Smooth muscle cell (in vitro differentiated cells): Measurements from ENCODE around the gene ELAVL4. TPM values are rescaled to one million over a fixed set of nuclear protein-coding genes. Genes with fewer than 3 reads are reported as not detected.

Experiments used
- DNase-seq: peaks from one replicate; lab custom pipeline; 2025; ENCODE audit not compliant: unreplicated experiment; lab: John Stamatoyannopoulos, UW
- H2AFZ ChIP-seq: fragments of 200-600 bp; sonication (generic); 2 replicates; pipeline ENCODE4 v1.6.0; 2016; ENCODE audit warnings: antibody characterized with exemption, low read depth, mild to moderate bottlenecking
- H3F3A ChIP-seq: fragments of 200-600 bp; sonication (generic); 2 replicates; pipeline ENCODE4 v1.6.0; 2017; ENCODE audit warnings: antibody characterized with exemption, low read depth
- H3K27ac ChIP-seq: fragments of 200-600 bp; sonication (generic); 2 replicates; pipeline ENCODE4 v1.5.1; 2016; ENCODE audit warnings: low read depth, mild to moderate bottlenecking
- H3K27me3 ChIP-seq: fragments of 200-600 bp; sonication (generic); 2 replicates; pipeline ENCODE4 v1.6.1; 2016; ENCODE audit warnings: low read depth, mild to moderate bottlenecking
- H3K36me3 ChIP-seq: fragments of 200-600 bp; sonication (generic); 2 replicates; pipeline ENCODE4 v1.5.1; 2016; ENCODE audit warnings: low read depth
- H3K4me1 ChIP-seq: fragments of 200-600 bp; sonication (generic); 2 replicates; pipeline ENCODE4 v1.5.1; 2016; ENCODE audit warnings: low read depth
- H3K4me2 ChIP-seq: fragments of 200-600 bp; sonication (generic); 2 replicates; pipeline ENCODE4 v1.6.0; 2016; ENCODE audit warnings: mild to moderate bottlenecking
- H3K4me3 ChIP-seq: fragments of 200-600 bp; sonication (generic); 2 replicates; pipeline ENCODE4 v1.5.1; 2016; ENCODE audit warnings: mild to moderate bottlenecking
- H3K79me2 ChIP-seq: fragments of 200-600 bp; sonication (generic); 2 replicates; pipeline ENCODE4 v1.6.0; 2016; ENCODE audit warnings: low read depth, mild to moderate bottlenecking
- H3K9ac ChIP-seq: fragments of 200-600 bp; sonication (generic); 2 replicates; pipeline ENCODE4 v1.6.0; 2016; ENCODE audit warnings: low read depth
- H3K9me3 ChIP-seq: fragments of 200-600 bp; sonication (generic); replicated peaks from 2 replicates; pipeline ENCODE4 v1.5.1; 2016; ENCODE audit warnings: low read depth
- H4K20me1 ChIP-seq: fragments of 200-600 bp; sonication (generic); 2 replicates; pipeline ENCODE4 v1.6.0; 2016; ENCODE audit warnings: low read depth
- WGBS: methylation state at CpG from one replicate; pipeline ENCODE4 v1.1.7; 2016; ENCODE audit warnings: low lambda C conversion rate; 5-methylcytosine and 5-hydroxymethylcytosine counted together
- polyA plus RNA-seq: library from polyadenylated mRNA; unstranded; fragments of >200 nt; fragmentation: Nextera tagmentation; extraction: Ambion mirVana; gene quantifications from 2 replicates; pipeline ENCODE4 v1.2.1, GENCODE V29; 2016
- total RNA-seq: library from RNA; depleted of rRNA; stranded (reverse); fragments of >200 nt; gene quantifications from 2 replicates; pipeline ENCODE4 v1.2.3, GENCODE V29; 2014
- TF ChIP-seq, protein P1 (sequence below): fragments of 200-600 bp; sonication (generic); IDR thresholded peaks from 2 replicates; pipeline ENCODE4 v1.5.1; 2017; ENCODE audit warnings: borderline replicate concordance, mild to moderate bottlenecking, antibody characterized with exemption; ENCODE audit not compliant: insufficient read depth, poor library complexity, severe bottlenecking

ELAVL4 gene
- total and polyA plus RNA-seq, 2 experiments from 2014 or later, result not detected

DNA sequence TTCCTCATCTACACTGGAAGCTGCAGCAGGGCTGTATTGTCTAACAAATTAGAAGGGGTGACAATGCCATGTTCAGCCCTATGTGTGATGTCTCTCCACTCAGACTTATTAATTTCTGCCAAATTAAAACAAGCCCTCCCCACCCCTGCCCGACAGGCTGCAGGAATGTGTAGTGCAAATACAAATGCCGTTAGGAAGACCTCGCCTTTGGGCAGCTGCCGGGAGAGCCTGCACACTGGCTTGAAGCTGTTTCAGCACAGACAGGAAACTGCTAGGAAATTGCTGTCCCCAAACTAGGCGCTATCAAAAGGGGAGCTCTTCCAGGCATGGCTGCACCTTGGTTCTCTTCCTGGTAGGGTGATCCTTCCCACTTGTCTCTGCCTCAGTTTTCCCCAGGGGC is 135.2 kb downstream of the ELAVL4 start:
- no peaks in the 10 kb centered on the region for H3F3A ChIP-seq
- no peak for DNase-seq
- TF ChIP-seq, protein P1, sequence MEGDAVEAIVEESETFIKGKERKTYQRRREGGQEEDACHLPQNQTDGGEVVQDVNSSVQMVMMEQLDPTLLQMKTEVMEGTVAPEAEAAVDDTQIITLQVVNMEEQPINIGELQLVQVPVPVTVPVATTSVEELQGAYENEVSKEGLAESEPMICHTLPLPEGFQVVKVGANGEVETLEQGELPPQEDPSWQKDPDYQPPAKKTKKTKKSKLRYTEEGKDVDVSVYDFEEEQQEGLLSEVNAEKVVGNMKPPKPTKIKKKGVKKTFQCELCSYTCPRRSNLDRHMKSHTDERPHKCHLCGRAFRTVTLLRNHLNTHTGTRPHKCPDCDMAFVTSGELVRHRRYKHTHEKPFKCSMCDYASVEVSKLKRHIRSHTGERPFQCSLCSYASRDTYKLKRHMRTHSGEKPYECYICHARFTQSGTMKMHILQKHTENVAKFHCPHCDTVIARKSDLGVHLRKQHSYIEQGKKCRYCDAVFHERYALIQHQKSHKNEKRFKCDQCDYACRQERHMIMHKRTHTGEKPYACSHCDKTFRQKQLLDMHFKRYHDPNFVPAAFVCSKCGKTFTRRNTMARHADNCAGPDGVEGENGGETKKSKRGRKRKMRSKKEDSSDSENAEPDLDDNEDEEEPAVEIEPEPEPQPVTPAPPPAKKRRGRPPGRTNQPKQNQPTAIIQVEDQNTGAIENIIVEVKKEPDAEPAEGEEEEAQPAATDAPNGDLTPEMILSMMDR, result no peak
- H4K20me1 ChIP-seq, result no peaks in the 10 kb centered on the region
- no peak overlapping the region for H3K4me2 ChIP-seq
- no peaks in the 10 kb centered on the region for H3K9me3 ChIP-seq
- no peak overlapping the region for H3K9ac ChIP-seq
- no peak overlapping the region for H2AFZ ChIP-seq
- H3K27ac ChIP-seq, result no peak overlapping the region
- 76% methylated on average over 5 of the region's 5 CpGs for WGBS
- H3K36me3 ChIP-seq, result no peaks in the 10 kb centered on the region
- H3K4me1 ChIP-seq, result no peaks in the 10 kb centered on the region
- H3K79me2 ChIP-seq, result no peaks in the 10 kb centered on the region
- no peaks in the 10 kb centered on the region for H3K27me3 ChIP-seq
- H3K4me3 ChIP-seq, result no peak overlapping the region

DNA sequence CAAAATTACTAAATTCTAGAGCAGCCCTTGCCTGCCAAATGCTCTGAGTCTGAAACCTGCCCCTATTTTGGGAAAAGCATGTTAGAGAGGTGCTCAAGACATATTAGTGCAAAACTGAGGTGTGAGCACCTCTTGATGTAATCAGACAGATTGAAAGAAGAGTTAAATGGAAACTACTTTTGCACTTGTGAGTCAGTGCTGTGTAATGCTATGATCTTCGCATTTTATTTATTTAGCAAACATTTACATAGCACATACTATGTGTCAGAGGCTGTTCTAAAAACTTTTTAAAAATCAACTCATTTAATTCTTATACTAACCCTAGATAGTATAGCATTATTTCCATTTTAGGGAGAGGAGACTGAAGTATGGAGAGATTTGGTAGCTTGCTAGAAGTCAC is 138.1 kb downstream of the ELAVL4 start:
- no peak for DNase-seq
- 80% methylated on average over 1 of the region's 1 CpG for WGBS
- Histone ChIP-seq H3K4me2 (no peak overlapping the region), H3K9ac (no peak overlapping the region), H2AFZ (no peak overlapping the region), H3K27me3 (no peaks in the 10 kb centered on the region), H3K4me1 (no peaks in the 10 kb centered on the region), H3F3A (no peaks in the 10 kb centered on the region), H3K9me3 (no peaks in the 10 kb centered on the region), H3K27ac (no peak overlapping the region), H3K36me3 (no peaks in the 10 kb centered on the region), H3K4me3 (no peak overlapping the region), H4K20me1 (no peaks in the 10 kb centered on the region), H3K79me2 (no peaks in the 10 kb centered on the region)
- TF ChIP-seq, protein P1, result no peak

DNA sequence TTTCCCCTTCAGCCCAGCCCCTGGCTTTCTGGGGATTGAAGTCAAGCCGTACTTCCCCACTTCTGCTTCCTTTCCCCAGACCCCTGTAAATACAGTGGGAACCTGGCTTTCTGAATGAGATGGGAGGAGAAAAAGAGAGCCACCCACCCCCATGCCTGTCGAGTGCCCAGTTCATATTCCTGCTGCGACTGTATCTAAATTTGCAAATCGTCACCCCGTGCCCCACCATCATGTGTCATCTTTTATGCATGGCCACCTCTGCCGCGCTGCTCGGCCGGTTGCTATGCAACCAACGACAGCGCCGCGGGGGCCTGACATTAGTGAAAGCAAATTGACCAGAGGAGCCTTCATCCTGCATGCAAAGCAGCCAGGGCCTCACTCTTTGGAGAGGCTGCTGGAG is 143.0 kb downstream of the ELAVL4 start:
- no peak overlapping the region for H2AFZ ChIP-seq
- no peaks in the 10 kb centered on the region for H3K4me1 ChIP-seq
- no peaks in the 10 kb centered on the region for H4K20me1 ChIP-seq
- H3K27me3 ChIP-seq, result no peaks in the 10 kb centered on the region
- H3K9me3 ChIP-seq, result no peaks in the 10 kb centered on the region
- H3K4me2 ChIP-seq, result no peak overlapping the region
- TF ChIP-seq, protein P1, result no peak
- 56% methylated on average over 13 of the region's 13 CpGs for WGBS
- no peak overlapping the region for H3K4me3 ChIP-seq
- H3F3A ChIP-seq, result no peaks in the 10 kb centered on the region
- no peak for DNase-seq
- H3K79me2 ChIP-seq, result no peaks in the 10 kb centered on the region
- H3K27ac ChIP-seq, result no peak overlapping the region
- no peak overlapping the region for H3K9ac ChIP-seq
- no peaks in the 10 kb centered on the region for H3K36me3 ChIP-seq

DNA sequence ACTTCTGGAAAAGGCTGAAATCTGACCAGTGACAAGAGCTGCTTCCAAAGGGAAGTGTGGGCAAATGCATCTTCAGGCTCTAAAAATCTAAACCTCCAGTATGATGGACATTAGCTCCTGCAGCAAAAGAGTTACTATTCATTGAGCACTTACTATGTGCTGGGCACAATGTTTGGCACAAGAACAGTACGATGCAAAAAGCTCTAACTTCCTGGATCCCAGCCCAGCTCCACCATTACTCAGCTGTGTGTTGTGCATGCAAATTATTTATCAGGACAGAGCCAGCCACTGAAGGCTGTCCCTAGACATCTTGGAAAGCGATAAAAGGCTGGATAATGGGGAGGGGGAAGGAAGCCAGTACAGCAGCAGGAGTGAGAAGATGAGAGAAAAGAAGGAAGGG is 143.5 kb downstream of the ELAVL4 start:
- Histone ChIP-seq H2AFZ (no peak overlapping the region), H3K79me2 (no peaks in the 10 kb centered on the region), H3K4me1 (no peaks in the 10 kb centered on the region), H3F3A (no peaks in the 10 kb centered on the region), H3K4me3 (no peak overlapping the region), H3K27me3 (no peaks in the 10 kb centered on the region), H3K36me3 (no peaks in the 10 kb centered on the region), H3K9ac (no peak overlapping the region), H3K4me2 (no peak overlapping the region), H4K20me1 (no peaks in the 10 kb centered on the region), H3K9me3 (no peaks in the 10 kb centered on the region), H3K27ac (no peak overlapping the region)
- DNase-seq, result no peak
- TF ChIP-seq, protein P1, result no peak
- WGBS, result 48% methylated on average over 2 of the region's 2 CpGs
